HCT116 (cell line): ENCODE measurements around the gene CCDC191. TPM values are rescaled to one million over a fixed set of nuclear protein-coding genes. Genes with fewer than 3 reads are reported as not detected.

Experiments used
- ATAC-seq: fragments of 200-7000 bp; cut with Tn5 transposase; 2 replicates; pipeline ENCODE4 v1.9.1; 2020; ENCODE audit warnings: mild to moderate bottlenecking, moderate library complexity
- BruUV-seq: library from RNA; stranded (reverse); fragments of 400-500 nt; replicated peaks from 2 replicates; lab custom pipeline; 2021; lab: Mats Ljungman, UMichigan
- CTCF ChIA-PET: fragments of 300-600 bp; sonication (Branson Sonifier 250); formaldehyde crosslinking; loops from one replicate; lab custom pipeline; 2021; ENCODE audit warnings: antibody characterized with exemption; lab: Charles Lee
- POLR2A ChIA-PET: fragments of 300-600, 350-600 bp; sonication (Branson Sonifier 250); formaldehyde crosslinking; loops from one replicate; lab custom pipeline; 2021; ENCODE audit warnings: antibody characterized with exemption; lab: Charles Lee
- RAD21 ChIA-PET, 2 experiments: fragments of 300-600 bp; sonication (Branson Sonifier 250); formaldehyde crosslinking; loops; one replicate each; lab custom pipeline; 2023; ENCODE audit warnings: low total read pairs in 2 of 2; ENCODE audit not compliant: uncharacterized antibody in 2 of 2, unreplicated experiment in 2 of 2, low non-redundant PET in 1 of 2; lab: Charles Lee
- DNase-seq: peaks from one replicate; pipeline ENCODE4 v3.0.0-alpha.2; 2010; ENCODE audit warnings: low read depth, low spot score
- H2AFZ ChIP-seq: fragments of 200-600 bp; shearing (Covaris generic), sonication (generic); 2 replicates; pipeline ENCODE4 v1.6.1; 2017; ENCODE audit warnings: low read depth, mixed run types, mixed read lengths, antibody characterized with exemption, low read length; ENCODE audit not compliant: poor library complexity, severe bottlenecking
- H3K27ac ChIP-seq: 2 replicates; pipeline ENCODE4 v1.5.1; 2012; ENCODE audit warnings: low read depth, low read length
- H3K27me3 ChIP-seq: fragments of 200-600 bp; sonication (generic); 2 replicates; pipeline ENCODE4 v1.6.1; 2016; ENCODE audit warnings: mixed run types, low read length, mixed read lengths; ENCODE audit not compliant: insufficient read depth
- H3K36me3 ChIP-seq, 2 experiments: fragments of 200-500 bp in 1 of 2; fragments of 200-600 bp in 1 of 2; sonication (Bioruptor generic) in 1 of 2; sonication (generic) in 1 of 2; 2 replicates each; pipeline versions ENCODE4 v1.5.1 to v1.6.1; 2014 to 2016; ENCODE audit warnings: low read length in 2 of 2, inconsistent platforms in 1 of 2, mixed read lengths in 1 of 2, mixed run types in 1 of 2; ENCODE audit not compliant: insufficient read depth in 2 of 2, control insufficient read depth in 1 of 2
- H3K4me1 ChIP-seq, 2 experiments: fragments of 200-600 bp in 1 of 2; sonication (generic) in 1 of 2; 2 replicates each; pipeline versions ENCODE4 v1.5.1 to v1.6.1; 2012 to 2017; ENCODE audit warnings: low read length in 2 of 2, inconsistent platforms in 1 of 2, mild to moderate bottlenecking in 1 of 2, mixed read lengths in 1 of 2, mixed run types in 1 of 2, moderate library complexity in 1 of 2; ENCODE audit not compliant: insufficient read depth in 2 of 2, control insufficient read depth in 1 of 2
- H3K4me2 ChIP-seq: fragments of 200-600 bp; sonication (generic); 2 replicates; pipeline ENCODE4 v1.6.1; 2017; ENCODE audit warnings: mixed run types, low read length, mixed read lengths
- H3K4me3 ChIP-seq, 2 experiments: fragments of 200-600 bp in 1 of 2; sonication (generic) in 1 of 2; replicated peaks in 1 of 2; 2 replicates each; pipeline ENCODE4 v1.5.1; 2011 to 2016; ENCODE audit warnings: low read length in 2 of 2, control low read depth in 1 of 2, low read depth in 1 of 2, mild to moderate bottlenecking in 1 of 2, mixed read lengths in 1 of 2, mixed run types in 1 of 2
- H3K79me2 ChIP-seq: fragments of 200-600 bp; sonication (generic); 2 replicates; pipeline ENCODE4 v1.6.1; 2017; ENCODE audit warnings: mild to moderate bottlenecking, mixed run types, low read length, moderate library complexity, mixed read lengths; ENCODE audit not compliant: insufficient read depth
- H3K9ac ChIP-seq: fragments of 200-600 bp; sonication (generic); 2 replicates; pipeline ENCODE4 v1.6.1; 2016; ENCODE audit warnings: low read length, mixed read lengths
- H3K9me2 ChIP-seq: fragments of 200-600 bp; sonication (generic), shearing (Covaris generic); 2 replicates; pipeline ENCODE4 v1.6.1; 2017; ENCODE audit warnings: mixed run types, mild to moderate bottlenecking, moderate library complexity; ENCODE audit not compliant: insufficient read depth
- H3K9me3 ChIP-seq, 2 experiments: fragments of 200-500 bp in 1 of 2; fragments of 200-600 bp in 1 of 2; sonication (Bioruptor generic) in 1 of 2; sonication (generic) in 1 of 2; 2 replicates each; pipeline ENCODE4 v1.6.1; 2014 to 2017; ENCODE audit warnings: low read length in 2 of 2, mixed read lengths in 2 of 2, inconsistent platforms in 1 of 2, low read depth in 1 of 2, mild to moderate bottlenecking in 1 of 2, mixed run types in 1 of 2, moderate library complexity in 1 of 2; ENCODE audit not compliant: control insufficient read depth in 1 of 2, insufficient read depth in 1 of 2
- H4K20me1 ChIP-seq: fragments of 200-600 bp; sonication (generic), shearing (Covaris generic); 2 replicates; pipeline ENCODE4 v1.6.1; 2017; ENCODE audit warnings: mixed run types, mild to moderate bottlenecking, moderate library complexity; ENCODE audit not compliant: insufficient read depth
- CBX3 ChIP-seq: IDR thresholded peaks from 2 replicates; pipeline ENCODE4 v1.6.1; 2012; ENCODE audit warnings: low read depth
- CEBPB ChIP-seq: IDR thresholded peaks from 2 replicates; pipeline ENCODE4 v1.6.1; 2012; ENCODE audit warnings: low read depth
- EGR1 ChIP-seq: IDR thresholded peaks from 2 replicates; pipeline ENCODE4 v1.6.1; 2012; ENCODE audit warnings: low read depth
- ELF1 ChIP-seq: IDR thresholded peaks from 2 replicates; pipeline ENCODE4 v1.6.1; 2012; ENCODE audit warnings: low read depth, borderline replicate concordance
- FOSL1 ChIP-seq: IDR thresholded peaks from 2 replicates; pipeline ENCODE4 v1.6.1; 2012; ENCODE audit warnings: low read depth
- JUND ChIP-seq: IDR thresholded peaks from 2 replicates; pipeline ENCODE4 v1.6.1; 2012
- POLR2A ChIP-seq: IDR thresholded peaks from 2 replicates; pipeline ENCODE4 v1.7.0; 2011; ENCODE audit warnings: borderline replicate concordance; ENCODE audit not compliant: insufficient read depth, insufficient read length; ENCODE audit errors: extremely low read depth
- POLR2AphosphoS5 ChIP-seq: IDR thresholded peaks from 2 replicates; pipeline ENCODE4 v1.6.1; 2011; ENCODE audit warnings: mild to moderate bottlenecking, low read depth, low read length, moderate library complexity
- SIN3A ChIP-seq: IDR thresholded peaks from 2 replicates; pipeline ENCODE4 v1.6.1; 2012; ENCODE audit warnings: low read depth
- SP1 ChIP-seq: IDR thresholded peaks from 2 replicates; pipeline ENCODE4 v1.6.1; 2012; ENCODE audit warnings: low read depth
- SRF ChIP-seq: IDR thresholded peaks from 2 replicates; pipeline ENCODE4 v1.6.1; 2012; ENCODE audit warnings: low read depth
- TCF7L2 ChIP-seq: IDR thresholded peaks from 2 replicates; pipeline ENCODE4 v1.7.0; 2011; ENCODE audit warnings: borderline replicate concordance, inconsistent platforms; ENCODE audit not compliant: insufficient read depth, insufficient read length; ENCODE audit errors: extremely low read depth
- intact Hi-C: fragments of 100-400 bp; cut with micrococcal nuclease; formaldehyde crosslinking; loops from 2 replicates; pipeline ENCODE4 v1.10.0; 2022
- total RNA-seq: library from RNA; stranded (reverse); gene quantifications from one replicate; pipeline ENCODE4 v1.2.1, GENCODE V29; 2021; ENCODE audit not compliant: unreplicated experiment
- TF ChIP-seq, protein P1 (sequence below): IDR thresholded peaks from 2 replicates; pipeline ENCODE4 v1.6.1; 2012
- TF ChIP-seq, protein P2 (sequence below): IDR thresholded peaks from 2 replicates; pipeline ENCODE4 v1.6.1; 2012; ENCODE audit warnings: low read depth
- TF ChIP-seq, protein P3 (sequence below), 3 experiments: fragments of 200-600 bp in 1 of 3; sonication (generic) in 1 of 3; IDR thresholded peaks in 2 of 3; conservative IDR thresholded peaks in 1 of 3; 2 replicates each; pipeline ENCODE4 v1.5.1; 2012 to 2017; ENCODE audit warnings: low read depth in 2 of 3, low read length in 2 of 3, antibody characterized with exemption in 1 of 3, borderline replicate concordance in 1 of 3, control low read depth in 1 of 3, mild to moderate bottlenecking in 1 of 3, mixed read lengths in 1 of 3, mixed run types in 1 of 3, moderate library complexity in 1 of 3; ENCODE audit not compliant: insufficient read depth in 1 of 3

CCDC191 gene
- total RNA-seq, 1 experiment from 2014 or later, result 4.1 TPM

DNA sequence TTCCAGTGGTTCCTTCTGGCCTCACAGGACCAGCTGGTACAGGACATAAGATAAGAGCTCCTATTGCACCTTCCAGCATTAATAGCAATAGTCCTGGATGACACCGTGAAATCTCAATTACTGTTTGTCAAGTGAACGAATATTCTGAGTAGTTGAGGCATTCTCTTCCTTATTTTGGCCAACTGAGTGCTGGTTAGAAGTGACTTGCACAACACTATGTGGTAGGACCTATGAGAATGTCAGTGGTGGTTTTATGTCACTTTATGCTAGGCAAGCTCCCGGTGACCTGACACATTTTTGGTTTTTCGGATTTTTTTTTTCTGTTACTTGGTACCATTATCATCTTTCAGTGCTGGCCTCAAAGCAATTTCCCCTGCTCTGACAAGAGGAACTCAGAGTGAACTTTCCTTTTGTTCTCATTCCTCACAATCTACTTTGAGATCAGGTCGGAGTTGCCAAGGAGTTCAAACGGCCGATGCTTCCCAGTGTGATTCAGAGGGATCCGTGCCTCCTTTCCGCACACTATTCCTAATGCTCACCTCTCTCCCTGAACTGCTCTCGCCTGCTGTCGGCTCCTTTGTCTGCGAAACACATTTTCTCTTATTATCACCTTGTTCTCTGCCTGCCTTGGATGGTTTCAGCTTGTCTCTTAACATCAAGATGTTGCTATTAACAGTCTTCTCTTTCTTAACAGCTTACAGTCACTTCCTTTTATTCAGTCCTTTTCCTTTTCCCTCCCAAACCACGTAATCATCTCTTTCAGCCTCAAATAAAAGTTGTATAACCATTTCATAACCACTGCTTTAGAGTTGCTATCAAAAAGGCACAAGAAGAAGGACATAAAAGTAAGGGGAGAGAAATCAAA is 36.1 kb upstream of the CCDC191 start:
- peaks cover under 1 to 2% of the 10 kb centered on the region in 2 experiments; a peak in 2 of 4 replicates for H3K36me3 ChIP-seq
- no peak for ATAC-seq
- no peak overlapping the region for H2AFZ ChIP-seq
- no peaks in the 10 kb centered on the region for H3K9me2 ChIP-seq
- H3K79me2 ChIP-seq, result no peaks in the 10 kb centered on the region
- no peaks in the 10 kb centered on the region; a peak in 1 of 4 replicates for H3K4me1 ChIP-seq
- intact Hi-C loops, result no loop called here
- DNase-seq, result no peak
- no peak overlapping the region for H3K4me3 ChIP-seq
- no peak overlapping the region for H3K4me2 ChIP-seq
- RAD21 ChIA-PET, result interaction anchor here in 1 of 2 experiments (0.5 kb wide), 1 partner anchor 179 kb away, joined by 3 read pairs; no protein-coding TSS in a partner anchor
- POLR2A ChIA-PET, result no interaction called here
- H3K27me3 ChIP-seq, result no peaks in the 10 kb centered on the region
- no peaks in the 10 kb centered on the region for H4K20me1 ChIP-seq
- H3K9me3 ChIP-seq, result no peaks in the 10 kb centered on the region
- BruUV-seq, result no TSS peak
- TF ChIP-seq SP1, result no peak
- no peak for TF ChIP-seq CBX3
- TF ChIP-seq FOSL1, result no peak
- TF ChIP-seq SRF, result no peak
- TF ChIP-seq POLR2A, result no peak
- TF ChIP-seq, protein P1, sequence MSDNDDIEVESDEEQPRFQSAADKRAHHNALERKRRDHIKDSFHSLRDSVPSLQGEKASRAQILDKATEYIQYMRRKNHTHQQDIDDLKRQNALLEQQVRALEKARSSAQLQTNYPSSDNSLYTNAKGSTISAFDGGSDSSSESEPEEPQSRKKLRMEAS, result no peak
- TF ChIP-seq CEBPB, result no peak
- TF ChIP-seq ELF1, result no peak
- TF ChIP-seq, protein P2, sequence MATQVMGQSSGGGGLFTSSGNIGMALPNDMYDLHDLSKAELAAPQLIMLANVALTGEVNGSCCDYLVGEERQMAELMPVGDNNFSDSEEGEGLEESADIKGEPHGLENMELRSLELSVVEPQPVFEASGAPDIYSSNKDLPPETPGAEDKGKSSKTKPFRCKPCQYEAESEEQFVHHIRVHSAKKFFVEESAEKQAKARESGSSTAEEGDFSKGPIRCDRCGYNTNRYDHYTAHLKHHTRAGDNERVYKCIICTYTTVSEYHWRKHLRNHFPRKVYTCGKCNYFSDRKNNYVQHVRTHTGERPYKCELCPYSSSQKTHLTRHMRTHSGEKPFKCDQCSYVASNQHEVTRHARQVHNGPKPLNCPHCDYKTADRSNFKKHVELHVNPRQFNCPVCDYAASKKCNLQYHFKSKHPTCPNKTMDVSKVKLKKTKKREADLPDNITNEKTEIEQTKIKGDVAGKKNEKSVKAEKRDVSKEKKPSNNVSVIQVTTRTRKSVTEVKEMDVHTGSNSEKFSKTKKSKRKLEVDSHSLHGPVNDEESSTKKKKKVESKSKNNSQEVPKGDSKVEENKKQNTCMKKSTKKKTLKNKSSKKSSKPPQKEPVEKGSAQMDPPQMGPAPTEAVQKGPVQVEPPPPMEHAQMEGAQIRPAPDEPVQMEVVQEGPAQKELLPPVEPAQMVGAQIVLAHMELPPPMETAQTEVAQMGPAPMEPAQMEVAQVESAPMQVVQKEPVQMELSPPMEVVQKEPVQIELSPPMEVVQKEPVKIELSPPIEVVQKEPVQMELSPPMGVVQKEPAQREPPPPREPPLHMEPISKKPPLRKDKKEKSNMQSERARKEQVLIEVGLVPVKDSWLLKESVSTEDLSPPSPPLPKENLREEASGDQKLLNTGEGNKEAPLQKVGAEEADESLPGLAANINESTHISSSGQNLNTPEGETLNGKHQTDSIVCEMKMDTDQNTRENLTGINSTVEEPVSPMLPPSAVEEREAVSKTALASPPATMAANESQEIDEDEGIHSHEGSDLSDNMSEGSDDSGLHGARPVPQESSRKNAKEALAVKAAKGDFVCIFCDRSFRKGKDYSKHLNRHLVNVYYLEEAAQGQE, result no peak
- no peak for TF ChIP-seq TCF7L2
- no peak for TF ChIP-seq POLR2AphosphoS5
- no peak for TF ChIP-seq EGR1
- TF ChIP-seq, protein P3, sequence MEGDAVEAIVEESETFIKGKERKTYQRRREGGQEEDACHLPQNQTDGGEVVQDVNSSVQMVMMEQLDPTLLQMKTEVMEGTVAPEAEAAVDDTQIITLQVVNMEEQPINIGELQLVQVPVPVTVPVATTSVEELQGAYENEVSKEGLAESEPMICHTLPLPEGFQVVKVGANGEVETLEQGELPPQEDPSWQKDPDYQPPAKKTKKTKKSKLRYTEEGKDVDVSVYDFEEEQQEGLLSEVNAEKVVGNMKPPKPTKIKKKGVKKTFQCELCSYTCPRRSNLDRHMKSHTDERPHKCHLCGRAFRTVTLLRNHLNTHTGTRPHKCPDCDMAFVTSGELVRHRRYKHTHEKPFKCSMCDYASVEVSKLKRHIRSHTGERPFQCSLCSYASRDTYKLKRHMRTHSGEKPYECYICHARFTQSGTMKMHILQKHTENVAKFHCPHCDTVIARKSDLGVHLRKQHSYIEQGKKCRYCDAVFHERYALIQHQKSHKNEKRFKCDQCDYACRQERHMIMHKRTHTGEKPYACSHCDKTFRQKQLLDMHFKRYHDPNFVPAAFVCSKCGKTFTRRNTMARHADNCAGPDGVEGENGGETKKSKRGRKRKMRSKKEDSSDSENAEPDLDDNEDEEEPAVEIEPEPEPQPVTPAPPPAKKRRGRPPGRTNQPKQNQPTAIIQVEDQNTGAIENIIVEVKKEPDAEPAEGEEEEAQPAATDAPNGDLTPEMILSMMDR (IDR thresholded peaks at IDR 0.05 in 2 of 3, conservative IDR thresholded peaks at IDR 0.05 in 1 of 3; ENCODE audit: borderline replicate concordance in 1 of 3, insufficient read depth in 1 of 3, low read depth in 2 of 3, low read length in 2 of 3), result no peak
- no peak for TF ChIP-seq JUND
- no peak for TF ChIP-seq SIN3A
- H3K9ac ChIP-seq, result no peak overlapping the region
- no peak overlapping the region for H3K27ac ChIP-seq
- CTCF ChIA-PET, result no interaction called here
